Gastroesophageal sphincter (tissue), 3 donors: ENCODE results near the gene DYRK1A.

Experiments used
- CTCF ChIP-seq, 4 experiments: fragments of 200-600 bp in 2 of 4; fragments of 450-650 bp in 2 of 4; sonication (generic) in 1 of 4; IDR thresholded peaks; one replicate each; pipeline ENCODE4 v1.5.1; 2017 to 2019; ENCODE audit warnings: antibody characterized with exemption in 4 of 4, mild to moderate bottlenecking in 2 of 4, moderate library complexity in 2 of 4
- POLR2A ChIP-seq, 2 donors: fragments of 450-650 bp; IDR thresholded peaks; one replicate each; pipeline ENCODE4 v1.6.1; 2017; ENCODE audit warnings: antibody characterized with exemption in 2 of 2, mild to moderate bottlenecking in 2 of 2, moderate library complexity in 1 of 2

DNA sequence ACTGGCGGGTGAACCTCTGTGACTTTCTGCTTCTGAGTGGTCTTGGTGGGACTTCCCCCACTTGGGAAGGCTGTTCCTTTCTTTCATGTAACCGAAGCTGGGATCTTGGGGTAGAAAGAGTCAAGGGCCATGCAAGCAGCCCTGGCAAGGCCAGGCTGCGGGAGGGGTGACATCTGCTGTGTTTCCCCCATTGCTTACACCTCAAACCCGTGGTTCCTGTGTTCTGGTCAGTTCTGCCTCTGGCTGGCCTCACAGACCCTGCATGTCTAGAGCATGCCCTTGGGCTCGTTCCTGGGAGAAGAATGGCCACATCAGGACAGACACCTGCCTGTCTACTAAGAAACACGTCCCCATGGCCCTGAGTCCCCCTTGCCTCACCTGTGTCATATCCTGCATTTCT lies 207.7 kb downstream of the DYRK1A start:
- TF ChIP-seq CTCF (IDR thresholded peaks at IDR 0.05) (no peak), POLR2A (IDR thresholded peaks at IDR 0.05) (no peak)
